ENCODE results near the gene KBTBD7.

- no peak for TF ChIP-seq CTCF (conservative IDR thresholded peaks at IDR 0.05; ENCODE audit: low read length)
- TF ChIP-seq EZH2phosphoT487 (IDR thresholded peaks at IDR 0.05; ENCODE audit: borderline replicate concordance) = no peak
Measured at GRCh38 chr13:41162151-41162550, 32.2 kb downstream of the KBTBD7 start.

Data from Loucy (cell line).